Hypothalamus (tissue), 51 donors: ENCODE data around the gene NRL.

Experiments used
- DNase-seq, 51 donors: peaks; one replicate each; lab custom pipeline; 2025; lab: John Stamatoyannopoulos, UW

Gene NRL

GRCh38 chr14:24084440-24084839, 30.3 kb downstream of the NRL start:
- no peak for DNase-seq

GRCh38 chr14:24083462-24083861, 31.3 kb downstream of the NRL start:
- no peak for DNase-seq

- DNase-seq: no peak
These were observed 32.2 kb downstream of the NRL start for GRCh38 chr14:24082411-24083080.

GRCh38 chr14:24081739-24082211, 33.0 kb downstream of the NRL start:
- DNase-seq: peak in 1 of 51 donors; percentile 13

- peak in 37 of 51 donors; percentile 22 to 86 (median 54) for DNase-seq
These were observed 33.6 kb downstream of the NRL start for GRCh38 chr14:24080888-24081738.

GRCh38 chr14:24080142-24080530, 34.6 kb downstream of the NRL start:
- peak in 1 of 51 donors; percentile 43 for DNase-seq

- DNase-seq: peak in 23 of 51 donors; percentile 5 to 60 (median 33)
These were observed 35.1 kb downstream of the NRL start for GRCh38 chr14:24079491-24080141.

GRCh38 chr14:24078146-24078545, 36.6 kb downstream of the NRL start:
- DNase-seq: no peak

- no peak for DNase-seq
These were observed 37.7 kb downstream of the NRL start for GRCh38 chr14:24077086-24077485.

- no peak for DNase-seq
These were observed 38.5 kb downstream of the NRL start for GRCh38 chr14:24076302-24076601.

- no peak for DNase-seq
These were observed 39.1 kb downstream of the NRL start for GRCh38 chr14:24075485-24076301.

- DNase-seq: peak in 1 of 51 donors; percentile 22
These were observed 39.9 kb downstream of the NRL start for GRCh38 chr14:24074625-24075484.

- DNase-seq: no peak
These were observed 41.6 kb downstream of the NRL start for GRCh38 chr14:24072881-24073877.

GRCh38 chr14:24072436-24072835, 42.3 kb downstream of the NRL start:
- DNase-seq: peak in 21 of 51 donors; percentile 4 to 77 (median 36)

- DNase-seq: peak in 12 of 51 donors; percentile 15 to 77 (median 46)
These were observed 42.8 kb downstream of the NRL start for GRCh38 chr14:24071836-24072430.

- peak in 18 of 51 donors; percentile 10 to 84 (median 32) for DNase-seq
These were observed 43.5 kb downstream of the NRL start, which contains the start of gene CPNE6 for GRCh38 chr14:24071144-24071697. CPNE6 (plus strand) TSS chr14:24071562; CDS start chr14:24072937, 1,375 bp downstream.
